Duodenal mucosa (tissue), 2 donors: ENCODE results near the gene ATG9B.

ENCODE experiments used
- H3K27ac ChIP-seq: one replicate; pipeline ENCODE4 v1.7.0; 2013; ENCODE audit warnings: low read depth, low read length
- H3K27me3 ChIP-seq, 2 donors: one replicate each; pipeline ENCODE4 v1.7.0; 2013; ENCODE audit warnings: low read length in 2 of 2, control low read depth in 1 of 2; ENCODE audit not compliant: insufficient read depth in 2 of 2, control insufficient read depth in 1 of 2
- H3K36me3 ChIP-seq, 2 donors: one replicate each; pipeline ENCODE4 v1.7.0; 2013; ENCODE audit warnings: low read length in 2 of 2, control low read depth in 1 of 2; ENCODE audit not compliant: insufficient read depth in 2 of 2, control insufficient read depth in 1 of 2
- H3K4me1 ChIP-seq, 2 donors: one replicate each; pipeline ENCODE4 v1.7.0; 2013; ENCODE audit warnings: low read length in 2 of 2, control low read depth in 1 of 2; ENCODE audit not compliant: insufficient read depth in 2 of 2, control insufficient read depth in 1 of 2
- H3K4me3 ChIP-seq, 2 donors: one replicate each; pipeline ENCODE4 v1.7.0; 2013; ENCODE audit warnings: low read length in 2 of 2, low read depth in 1 of 2
- H3K9ac ChIP-seq, 2 donors: one replicate each; pipeline ENCODE4 v1.7.0; 2013; ENCODE audit warnings: low read length in 2 of 2, low read depth in 1 of 2
- H3K9me3 ChIP-seq, 2 donors: one replicate each; pipeline ENCODE4 v1.7.0; 2013; ENCODE audit warnings: low read length in 2 of 2, control low read depth in 1 of 2; ENCODE audit not compliant: control insufficient read depth in 1 of 2

ATG9B gene

DNA sequence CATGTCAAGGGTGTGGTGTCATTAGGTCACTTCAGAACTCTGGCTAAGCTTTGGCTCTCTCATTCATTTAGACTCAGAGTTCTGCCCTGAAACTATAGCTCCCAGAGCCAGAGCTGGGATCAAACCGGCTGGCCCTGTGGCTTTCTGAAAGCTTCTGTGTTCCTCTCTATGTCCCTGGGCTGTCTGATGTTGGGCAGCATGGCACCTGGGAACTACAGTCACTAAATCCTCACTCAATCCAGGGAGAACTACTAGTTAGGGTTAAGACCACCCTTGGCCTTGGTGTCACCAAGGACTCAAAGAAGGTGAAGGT lies 13.2 kb downstream of the ATG9B start:
- peaks cover 25 to 31% of the 10 kb centered on the region in 2 donors for H3K4me1 ChIP-seq
- H3K9ac ChIP-seq, result no peak overlapping the region
- no peak overlapping the region for H3K4me3 ChIP-seq
- no peaks in the 10 kb centered on the region for H3K27me3 ChIP-seq
- no peak overlapping the region for H3K27ac ChIP-seq
- H3K36me3 ChIP-seq, result no peaks in the 10 kb centered on the region
- no peaks in the 10 kb centered on the region for H3K9me3 ChIP-seq

- Histone ChIP-seq H3K27me3 (no peaks in the 10 kb centered on the region), H3K4me1 (peaks cover 25 to 31% of the 10 kb centered on the region in 2 donors), H3K27ac (no peak overlapping the region), H3K4me3 (no peak overlapping the region), H3K36me3 (no peaks in the 10 kb centered on the region), H3K9me3 (no peaks in the 10 kb centered on the region), H3K9ac (no peak overlapping the region)
Measured at GRCh38 chr7:151010307-151011096, 13.8 kb downstream of the ATG9B start.

- Histone ChIP-seq H3K27me3 (no peaks in the 10 kb centered on the region), H3K4me1 (peaks cover 25 to 31% of the 10 kb centered on the region in 2 donors), H3K27ac (no peak overlapping the region), H3K9ac (no peak overlapping the region), H3K4me3 (no peak overlapping the region), H3K36me3 (no peaks in the 10 kb centered on the region), H3K9me3 (no peaks in the 10 kb centered on the region)
Measured at GRCh38 chr7:151010037-151010306, 14.3 kb downstream of the ATG9B start.

DNA sequence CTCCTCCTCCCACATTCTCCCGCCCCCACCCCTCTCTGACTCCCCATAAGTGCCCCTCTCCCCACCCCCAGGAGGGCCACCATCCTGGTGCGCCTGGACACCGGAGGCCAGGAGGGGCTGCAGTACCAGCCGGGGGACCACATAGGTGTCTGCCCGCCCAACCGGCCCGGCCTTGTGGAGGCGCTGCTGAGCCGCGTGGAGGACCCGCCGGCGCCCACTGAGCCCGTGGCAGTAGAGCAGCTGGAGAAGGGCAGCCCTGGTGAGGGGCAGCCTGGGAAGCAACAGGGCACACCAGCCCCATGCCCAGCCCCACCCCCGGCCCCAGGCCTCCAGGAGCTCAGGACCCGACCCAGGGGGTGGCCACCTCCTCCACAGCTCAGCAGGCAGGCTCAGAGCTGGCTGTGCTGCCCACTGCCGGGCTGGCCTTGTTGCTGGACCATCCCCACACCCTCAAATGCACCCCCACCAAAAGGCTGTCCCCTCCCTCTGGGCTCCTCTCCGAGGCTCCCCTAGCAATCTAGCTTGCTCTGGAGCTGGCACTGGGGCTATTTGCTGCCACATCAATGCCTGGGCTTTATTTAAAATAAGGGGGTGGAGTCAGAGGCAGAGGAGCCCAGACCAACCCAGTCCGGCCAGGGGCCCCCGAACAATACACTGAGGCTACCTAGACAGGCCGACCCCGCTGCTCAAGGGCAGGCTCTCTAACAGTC lies 14.8 kb downstream of the ATG9B start:
- Histone ChIP-seq H3K4me3 (no peak overlapping the region), H3K9ac (no peak overlapping the region), H3K4me1 (peaks cover 25 to 31% of the 10 kb centered on the region in 2 donors), H3K27ac (no peak overlapping the region), H3K9me3 (no peaks in the 10 kb centered on the region), H3K27me3 (no peaks in the 10 kb centered on the region), H3K36me3 (no peaks in the 10 kb centered on the region)

DNA sequence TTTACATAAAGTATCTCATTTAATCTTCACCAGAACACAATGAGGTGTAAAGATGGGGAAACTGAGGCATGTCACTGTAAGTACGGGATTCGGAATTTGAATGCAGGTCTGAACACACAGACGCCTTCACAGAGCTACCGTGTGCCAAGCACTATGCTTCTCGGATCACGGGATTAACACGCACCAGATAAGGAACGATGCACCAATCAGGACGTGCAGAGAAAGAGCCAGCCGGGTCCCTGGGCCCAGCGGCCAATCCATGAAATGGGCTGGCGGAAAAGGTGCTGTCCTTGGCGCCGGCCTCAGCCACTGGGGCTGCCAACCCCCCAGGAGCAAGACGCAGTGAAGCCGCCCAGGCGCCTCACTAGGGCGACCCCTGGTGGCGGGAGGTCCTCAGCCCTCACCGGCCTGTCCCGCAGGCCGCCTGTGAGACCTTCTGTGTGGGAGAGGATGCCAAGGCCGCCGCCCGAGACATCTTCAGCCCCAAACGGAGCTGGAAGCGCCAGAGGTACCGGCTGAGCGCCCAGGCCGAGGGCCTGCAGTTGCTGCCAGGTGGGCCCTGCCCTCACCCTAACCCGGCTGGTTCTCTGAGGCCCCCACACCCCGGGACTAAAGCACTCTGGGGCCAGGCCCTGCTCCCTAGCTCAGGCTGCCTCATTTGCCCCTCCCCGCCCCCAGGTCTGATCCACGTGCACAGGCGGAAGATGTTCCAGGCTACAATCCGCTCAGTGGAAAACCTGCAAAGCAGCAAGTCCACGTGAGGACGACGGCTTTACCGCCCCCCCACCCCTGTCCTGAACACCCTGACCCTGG lies 15.6 kb downstream of the ATG9B start:
- Histone ChIP-seq H3K4me1 (peaks cover 25% of the 10 kb centered on the region in 2 donors), H3K36me3 (no peaks in the 10 kb centered on the region), H3K4me3 (peak overlapping the region; percentile 66 to 74), H3K9ac (peak overlapping the region; percentile 9 to 15), H3K9me3 (no peaks in the 10 kb centered on the region), H3K27me3 (no peaks in the 10 kb centered on the region), H3K27ac (no peak overlapping the region)

DNA sequence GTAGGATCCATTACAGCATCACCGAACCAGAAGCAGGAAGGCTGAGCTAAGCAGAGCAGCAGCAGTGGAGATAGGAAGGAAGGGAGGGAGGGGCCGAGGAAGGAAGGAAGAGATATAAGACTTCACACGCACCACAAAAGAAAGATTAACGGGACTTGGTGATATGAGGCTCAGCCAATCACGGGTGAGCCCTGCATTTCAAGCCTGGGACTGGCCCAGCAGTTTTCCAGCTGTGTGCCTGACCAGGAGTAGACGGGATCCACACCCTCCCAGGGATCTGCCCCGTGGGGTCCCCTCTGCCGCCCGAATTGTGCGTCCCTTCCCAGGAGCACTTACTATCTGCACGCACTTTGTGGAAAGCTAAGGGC lies 16.2 kb downstream of the ATG9B start:
- H3K27me3 ChIP-seq, result no peaks in the 10 kb centered on the region
- no peak overlapping the region for H3K27ac ChIP-seq
- H3K9ac ChIP-seq, result peak overlapping the region in 1 of 2 donors; percentile 9
- H3K4me1 ChIP-seq, result peaks cover 21 to 23% of the 10 kb centered on the region in 2 donors
- H3K36me3 ChIP-seq, result no peaks in the 10 kb centered on the region
- H3K9me3 ChIP-seq, result no peaks in the 10 kb centered on the region
- peak overlapping the region; percentile 66 to 74 for H3K4me3 ChIP-seq

- Histone ChIP-seq H3K4me3 (peak overlapping the region in 1 of 2 donors; percentile 74), H3K9me3 (no peaks in the 10 kb centered on the region), H3K9ac (no peak overlapping the region), H3K36me3 (no peaks in the 10 kb centered on the region), H3K27ac (no peak overlapping the region), H3K4me1 (peaks cover 15 to 17% of the 10 kb centered on the region in 2 donors), H3K27me3 (no peaks in the 10 kb centered on the region)
Measured at GRCh38 chr7:151007469-151007898, 16.8 kb downstream of the ATG9B start.

GRCh38 chr7:151006590-151007300 lies 17.5 kb downstream of the ATG9B start:
- no peaks in the 10 kb centered on the region for H3K27me3 ChIP-seq
- H3K9ac ChIP-seq, result no peak overlapping the region
- H3K36me3 ChIP-seq, result no peaks in the 10 kb centered on the region
- no peak overlapping the region for H3K4me3 ChIP-seq
- H3K4me1 ChIP-seq, result peaks cover 8 to 12% of the 10 kb centered on the region in 2 donors
- H3K9me3 ChIP-seq, result no peaks in the 10 kb centered on the region
- no peak overlapping the region for H3K27ac ChIP-seq

GRCh38 chr7:151005566-151005965 lies 18.7 kb downstream of the ATG9B start:
- H3K27ac ChIP-seq, result no peak overlapping the region
- no peak overlapping the region for H3K4me3 ChIP-seq
- no peaks in the 10 kb centered on the region for H3K36me3 ChIP-seq
- H3K4me1 ChIP-seq, result peaks cover 8 to 10% of the 10 kb centered on the region in 2 donors
- H3K9ac ChIP-seq, result no peak overlapping the region
- H3K27me3 ChIP-seq, result no peaks in the 10 kb centered on the region
- H3K9me3 ChIP-seq, result no peaks in the 10 kb centered on the region
